Kidney glomerular epithelial cell (primary cell): ENCODE results near the gene CKS2.
"Not testable (repeated sequence)": the region's sequence is repeated elsewhere in the genome, so short reads cannot be mapped to it uniquely, and the experiment has no call there.

ENCODE experiments used
- DNase-seq: peaks from one replicate; lab custom pipeline; 2025; lab: John Stamatoyannopoulos, UW

The CKS2 gene

GRCh38 chr9:89310475-89311345 is at the start of gene CKS2:
Gene CKS2, plus strand, starts transcription at chr9:89311195. Its CDS starts 98 bp downstream, at chr9:89311293.
- DNase-seq: peak; percentile 100

GRCh38 chr9:89273528-89274279 is 37.3 kb upstream of the CKS2 start:
- DNase-seq: no peak

- DNase-seq: peak; percentile 4
These were observed 36.2 kb upstream of the CKS2 start for GRCh38 chr9:89274838-89275237.

GRCh38 chr9:89276040-89276439 is 35.0 kb upstream of the CKS2 start:
- not testable (repeated sequence) for DNase-seq

GRCh38 chr9:89277043-89277442 is 34.0 kb upstream of the CKS2 start:
- DNase-seq: no peak

GRCh38 chr9:89277454-89277853 is 33.5 kb upstream of the CKS2 start:
- DNase-seq: no peak

- DNase-seq: no peak
These were observed 32.4 kb upstream of the CKS2 start for GRCh38 chr9:89278551-89278950.

- peak; percentile 21 for DNase-seq
These were observed 31.8 kb upstream of the CKS2 start for GRCh38 chr9:89278997-89279739.

- DNase-seq: no peak
These were observed 29.9 kb upstream of the CKS2 start for GRCh38 chr9:89281106-89281505.

- DNase-seq: not testable (repeated sequence)
These were observed 28.6 kb upstream of the CKS2 start for GRCh38 chr9:89282248-89282968.

- no peak for DNase-seq
These were observed 26.9 kb upstream of the CKS2 start for GRCh38 chr9:89284076-89284475.

- no peak for DNase-seq
These were observed 19.3 kb upstream of the CKS2 start for GRCh38 chr9:89291741-89292140.

- DNase-seq: no peak
These were observed 18.0 kb upstream of the CKS2 start for GRCh38 chr9:89293014-89293413.

- DNase-seq: no peak
These were observed 15.6 kb upstream of the CKS2 start for GRCh38 chr9:89295400-89295799.

GRCh38 chr9:89301996-89302395 is 9.0 kb upstream of the CKS2 start:
- not testable (repeated sequence) for DNase-seq

GRCh38 chr9:89304020-89304833 is 6.8 kb upstream of the CKS2 start:
- no peak for DNase-seq

- no peak for DNase-seq
These were observed 6.2 kb upstream of the CKS2 start for GRCh38 chr9:89304834-89305188.

GRCh38 chr9:89305868-89306267 is 5.1 kb upstream of the CKS2 start:
- no peak for DNase-seq

- DNase-seq: no peak
These were observed 1.8 kb upstream of the CKS2 start for GRCh38 chr9:89309166-89309565.

GRCh38 chr9:89309608-89310474 is 1.2 kb upstream of the CKS2 start:
- no peak for DNase-seq
